ENCODE measurements around the gene NTSR1. TPM values are rescaled to one million over a fixed set of nuclear protein-coding genes. Genes with fewer than 3 reads are reported as not detected.

Gene NTSR1
- total and polyA plus RNA-seq, 2 of the 8 experiments (the other 6 are each of a cell fraction or from before 2014, with no cell fraction given), result 0.53 to 0.89 TPM

GRCh38 chr20:62799459-62799858, 90.8 kb downstream of the NTSR1 start:
- no peak overlapping the region for H3K18ac ChIP-seq (ENCODE audit: extremely low read depth, low read length)
- DNase-seq (ENCODE audit: low read depth in 1 of 2, low spot score in 2 of 2) (no peak), FAIRE-seq (no peak)
- H3K4me3 ChIP-seq (ENCODE audit: extremely low read depth in 1 of 4, insufficient read depth in 2 of 4, low read depth in 3 of 4, low read length in 4 of 4), result no peak overlapping the region
- no peak overlapping the region for H3K27ac ChIP-seq (ENCODE audit: low read depth, low read length)
- H3K36me3 ChIP-seq (ENCODE audit: control insufficient read depth in 2 of 4, insufficient read depth in 4 of 4, low read length in 3 of 4), result peaks cover 2 to 26% (median 9%) of the 10 kb centered on the region in 4 experiments; a peak in 4 of 8 replicates
- H3K14ac ChIP-seq (ENCODE audit: insufficient read length), result no peak overlapping the region
- TF ChIP-seq EGR1 (IDR thresholded peaks at IDR 0.05; ENCODE audit: borderline replicate concordance, low read depth, low read length) (no peak), NANOG (IDR thresholded peaks at IDR 0.05; ENCODE audit: insufficient read depth, low read depth, low read length, poor library complexity, severe bottlenecking) (no peak), MAX (IDR thresholded peaks at IDR 0.05) (no peak), YY1 (IDR thresholded peaks at IDR 0.05; ENCODE audit: low read depth, low read length) (no peak)
- H2BK12ac ChIP-seq (ENCODE audit: low read depth, low read length), result no peak overlapping the region
- no peak overlapping the region for H3K56ac ChIP-seq (replicated peaks; ENCODE audit: insufficient read length, low read depth, low read length)
- no peak overlapping the region for H2AK5ac ChIP-seq (ENCODE audit: low read depth, low read length)
- no peak overlapping the region; the same call in 1 of the 2 replicates for H2BK5ac ChIP-seq (ENCODE audit: low read depth, low read length)
- no peaks in the 10 kb centered on the region for H3K79me2 ChIP-seq (ENCODE audit: control insufficient read depth in 1 of 2, insufficient read depth in 2 of 2, low read length in 2 of 2)
- no peak overlapping the region for H3K4ac ChIP-seq (replicated peaks; ENCODE audit: insufficient read length, low read depth, low read length)
- POLR2A ChIA-PET (ENCODE audit: partially characterized antibody), result interaction anchor here (1.3 kb wide), 1 partner anchor 16 kb away, joined by 4 read pairs; no protein-coding TSS in a partner anchor
- H2BK15ac ChIP-seq (ENCODE audit: low read length), result no peak overlapping the region
- peaks cover 0 to 8% (median 1%) of the 10 kb centered on the region in 4 experiments; a peak in 2 of 7 replicates for H3K4me1 ChIP-seq (replicated peaks in 1 of 4; ENCODE audit: control insufficient read depth in 3 of 4, insufficient read depth in 4 of 4, low read length in 3 of 4)
- peaks cover 0 to 22% (median 14%) of the 10 kb centered on the region in 4 experiments; a peak in 5 of 7 replicates for H3K27me3 ChIP-seq (replicated peaks in 1 of 4; ENCODE audit: control insufficient read depth in 3 of 4, extremely low read depth in 1 of 4, insufficient read depth in 3 of 4, low read length in 3 of 4)
- H3K9me3 ChIP-seq (ENCODE audit: insufficient read depth in 2 of 2, low read depth in 1 of 2, low read length in 1 of 2), result no peaks in the 10 kb centered on the region
- H4K20me1 ChIP-seq (replicated peaks in 1 of 2; ENCODE audit: control insufficient read depth in 1 of 2, insufficient read depth in 2 of 2, low read length in 2 of 2), result peaks cover 0 to 15% of the 10 kb centered on the region in 2 experiments
- CTCF ChIA-PET (ENCODE audit: partially characterized antibody), result interaction anchor here (0.6 to 6.2 kb wide), 3 partner anchors 7 to 16 kb away, joined by 3 to 37 read pairs (median 3); no protein-coding TSS in a partner anchor
- no peak overlapping the region for H2AFZ ChIP-seq (ENCODE audit: low read length)
- peaks cover 7% of the 10 kb centered on the region; the same call in 1 of the 2 replicates for H3K23me2 ChIP-seq (ENCODE audit: low read depth, low read length)
- no peak overlapping the region for H3K23ac ChIP-seq (ENCODE audit: insufficient read length)
- 97% methylated on average over 19 of the region's 19 CpGs; no CpG with 5 or more reads in 1 of the 2 experiments for WGBS, 2 experiments (ENCODE audit: extremely low coverage in 1 of 2, insufficient coverage in 1 of 2, insufficient read length in 1 of 2, insufficient replicate concordance in 2 of 2, low coverage in 1 of 2, low lambda C conversion rate in 2 of 2, missing lambda C conversion rate in 1 of 2)
- no peaks in the 10 kb centered on the region for H3K79me1 ChIP-seq (ENCODE audit: low read depth, low read length)
- H4K8ac ChIP-seq (ENCODE audit: extremely low read depth, insufficient read depth, low read length), result no peak overlapping the region
- no peak overlapping the region for H4K91ac ChIP-seq (replicated peaks; ENCODE audit: insufficient read length, low read length)
- no peak overlapping the region for H3K4me2 ChIP-seq (ENCODE audit: insufficient read depth in 1 of 2, low read depth in 2 of 2, low read length in 2 of 2)
- no peak overlapping the region for H3K9ac ChIP-seq (replicated peaks in 1 of 4; ENCODE audit: extremely low read depth in 1 of 4, low read depth in 3 of 4, low read length in 3 of 4)
- H2BK20ac ChIP-seq (ENCODE audit: low read length), result no peak overlapping the region
- H4K5ac ChIP-seq (ENCODE audit: insufficient read length, low read depth, low read length), result no peak overlapping the region
- no peak overlapping the region for H2BK120ac ChIP-seq (replicated peaks; ENCODE audit: low read depth, low read length)
